ENCODE results near the gene UBLCP1.

Gene UBLCP1

GRCh38 chr5:159324102-159324755 lies 61.1 kb downstream of the UBLCP1 start:
- TF ChIP-seq, protein P1, sequence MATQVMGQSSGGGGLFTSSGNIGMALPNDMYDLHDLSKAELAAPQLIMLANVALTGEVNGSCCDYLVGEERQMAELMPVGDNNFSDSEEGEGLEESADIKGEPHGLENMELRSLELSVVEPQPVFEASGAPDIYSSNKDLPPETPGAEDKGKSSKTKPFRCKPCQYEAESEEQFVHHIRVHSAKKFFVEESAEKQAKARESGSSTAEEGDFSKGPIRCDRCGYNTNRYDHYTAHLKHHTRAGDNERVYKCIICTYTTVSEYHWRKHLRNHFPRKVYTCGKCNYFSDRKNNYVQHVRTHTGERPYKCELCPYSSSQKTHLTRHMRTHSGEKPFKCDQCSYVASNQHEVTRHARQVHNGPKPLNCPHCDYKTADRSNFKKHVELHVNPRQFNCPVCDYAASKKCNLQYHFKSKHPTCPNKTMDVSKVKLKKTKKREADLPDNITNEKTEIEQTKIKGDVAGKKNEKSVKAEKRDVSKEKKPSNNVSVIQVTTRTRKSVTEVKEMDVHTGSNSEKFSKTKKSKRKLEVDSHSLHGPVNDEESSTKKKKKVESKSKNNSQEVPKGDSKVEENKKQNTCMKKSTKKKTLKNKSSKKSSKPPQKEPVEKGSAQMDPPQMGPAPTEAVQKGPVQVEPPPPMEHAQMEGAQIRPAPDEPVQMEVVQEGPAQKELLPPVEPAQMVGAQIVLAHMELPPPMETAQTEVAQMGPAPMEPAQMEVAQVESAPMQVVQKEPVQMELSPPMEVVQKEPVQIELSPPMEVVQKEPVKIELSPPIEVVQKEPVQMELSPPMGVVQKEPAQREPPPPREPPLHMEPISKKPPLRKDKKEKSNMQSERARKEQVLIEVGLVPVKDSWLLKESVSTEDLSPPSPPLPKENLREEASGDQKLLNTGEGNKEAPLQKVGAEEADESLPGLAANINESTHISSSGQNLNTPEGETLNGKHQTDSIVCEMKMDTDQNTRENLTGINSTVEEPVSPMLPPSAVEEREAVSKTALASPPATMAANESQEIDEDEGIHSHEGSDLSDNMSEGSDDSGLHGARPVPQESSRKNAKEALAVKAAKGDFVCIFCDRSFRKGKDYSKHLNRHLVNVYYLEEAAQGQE (IDR thresholded peaks at IDR 0.05; ENCODE audit: insufficient read depth in 1 of 2, low read depth in 2 of 2, low read length in 2 of 2): no peak
- TF ChIP-seq SIN3A (IDR thresholded peaks at IDR 0.05; ENCODE audit: borderline replicate concordance, insufficient read depth, low read length) (no peak), TAF1 (IDR thresholded peaks at IDR 0.05; ENCODE audit: borderline replicate concordance, insufficient read depth, low read length) (no peak), POLR2AphosphoS5 (IDR thresholded peaks at IDR 0.05; ENCODE audit: low read depth, low read length) (no peak), FOXP2 (optimal IDR thresholded peaks at IDR 0.05; ENCODE audit: borderline replicate concordance, extremely low read depth, extremely low read length, insufficient read depth) (no peak)

- TF ChIP-seq SIN3A (IDR thresholded peaks at IDR 0.05; ENCODE audit: borderline replicate concordance, insufficient read depth, low read length) (no peak), FOXP2 (optimal IDR thresholded peaks at IDR 0.05; ENCODE audit: borderline replicate concordance, extremely low read depth, extremely low read length, insufficient read depth) (no peak), TAF1 (IDR thresholded peaks at IDR 0.05; ENCODE audit: borderline replicate concordance, insufficient read depth, low read length) (no peak), POLR2AphosphoS5 (IDR thresholded peaks at IDR 0.05; ENCODE audit: low read depth, low read length) (no peak)
- TF ChIP-seq, protein P1 (IDR thresholded peaks at IDR 0.05; ENCODE audit: insufficient read depth in 1 of 2, low read depth in 2 of 2, low read length in 2 of 2): no peak
These were observed 61.9 kb downstream of the UBLCP1 start for GRCh38 chr5:159324986-159325385.

DNA sequence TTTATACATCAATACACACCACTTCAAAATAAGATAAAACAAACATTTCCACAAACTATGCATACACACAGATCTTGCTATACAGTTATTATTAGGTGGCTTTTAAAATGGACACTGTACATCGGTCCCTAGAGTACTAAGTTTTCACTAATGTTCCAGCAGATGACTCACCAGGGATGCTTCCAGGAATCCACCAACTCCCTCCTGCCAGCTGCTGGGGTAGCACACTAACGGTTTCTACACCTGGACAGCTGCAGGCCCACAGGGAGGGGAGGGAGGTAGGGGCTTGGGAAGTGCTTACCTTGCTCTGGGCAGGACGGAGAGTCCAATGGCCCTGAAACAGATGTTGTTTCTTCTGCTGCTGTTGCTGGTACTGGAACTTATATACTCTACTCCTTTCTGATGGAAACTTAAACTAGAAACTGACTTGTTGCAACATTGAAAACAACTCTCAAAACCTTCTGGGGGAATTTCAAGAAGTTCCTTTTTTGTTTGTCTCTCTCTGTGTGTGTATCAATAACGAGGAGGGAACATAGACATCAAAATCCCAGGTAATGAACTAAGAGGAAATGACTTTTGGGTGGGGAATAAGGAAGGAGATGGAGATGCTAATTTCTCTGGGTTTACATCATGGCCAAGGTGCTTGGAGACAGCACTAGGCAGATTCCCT lies 67.2 kb downstream of the UBLCP1 start, which contains the start of gene IL12B:
TSS of gene IL12B (minus strand) at position 357 of the 670 bp plus-strand sequence. CDS start 3,705 bp downstream, outside the sequence.
- TF ChIP-seq TAF1 (IDR thresholded peaks at IDR 0.05; ENCODE audit: borderline replicate concordance, insufficient read depth, low read length) (no peak), SIN3A (IDR thresholded peaks at IDR 0.05; ENCODE audit: borderline replicate concordance, insufficient read depth, low read length) (no peak), FOXP2 (optimal IDR thresholded peaks at IDR 0.05; ENCODE audit: borderline replicate concordance, extremely low read depth, extremely low read length, insufficient read depth) (no peak), POLR2AphosphoS5 (IDR thresholded peaks at IDR 0.05; ENCODE audit: low read depth, low read length) (no peak)
- TF ChIP-seq, protein P1 (IDR thresholded peaks at IDR 0.05; ENCODE audit: insufficient read depth in 1 of 2, low read depth in 2 of 2, low read length in 2 of 2): no peak

DNA sequence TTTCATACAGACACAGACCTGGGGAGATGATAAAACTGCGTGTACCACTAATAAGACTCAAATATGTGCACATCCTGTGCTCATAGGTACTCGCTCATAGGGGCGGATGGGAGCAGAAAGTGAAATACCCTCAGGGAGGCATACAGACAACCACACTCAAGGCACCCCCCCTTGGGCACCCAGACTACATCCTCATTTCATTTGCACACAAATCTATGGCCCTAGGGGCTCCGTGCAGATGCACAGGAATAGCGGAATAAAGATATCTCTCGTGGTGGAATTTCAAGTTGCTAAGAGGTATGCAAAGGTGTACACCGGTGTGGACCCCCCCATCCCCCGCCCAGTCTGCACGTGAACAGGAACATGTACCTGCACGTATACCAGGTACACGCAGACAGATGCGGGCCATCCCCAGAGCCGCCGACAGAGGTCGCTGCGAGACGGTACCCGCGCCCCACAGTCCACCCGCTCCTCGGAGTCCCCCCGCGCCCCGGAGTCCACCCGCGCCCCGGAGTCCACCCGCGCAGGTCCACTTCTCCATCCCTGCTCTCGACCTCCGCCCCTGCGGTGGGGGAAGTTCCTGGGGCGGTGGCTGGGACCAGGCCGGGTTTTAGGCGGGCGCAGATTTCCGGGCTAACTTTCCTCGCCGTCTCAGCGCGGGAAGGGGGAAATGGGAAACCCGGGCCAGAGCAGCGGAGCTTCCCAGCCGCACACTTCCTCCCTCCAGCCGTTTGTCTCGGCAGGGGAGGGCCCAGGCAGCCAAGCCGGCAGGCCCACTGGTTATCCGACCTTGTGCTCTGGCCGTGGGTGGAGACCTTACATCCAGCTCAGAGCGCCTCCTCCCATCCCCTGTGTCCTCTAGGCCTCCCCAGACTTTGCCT lies 68.2 kb downstream of the UBLCP1 start:
- no peak for TF ChIP-seq POLR2AphosphoS5 (IDR thresholded peaks at IDR 0.05; ENCODE audit: low read depth, low read length)
- TF ChIP-seq FOXP2 (optimal IDR thresholded peaks at IDR 0.05; ENCODE audit: borderline replicate concordance, extremely low read depth, extremely low read length, insufficient read depth): peak; percentile 16
- TF ChIP-seq TAF1 (IDR thresholded peaks at IDR 0.05; ENCODE audit: borderline replicate concordance, insufficient read depth, low read length): no peak
